GM11168 (cell line): ENCODE results near the gene GSS.

Experiments
- in situ Hi-C: fragments of 300-500 bp; cut with MboI; formaldehyde crosslinking; loops from one replicate; pipeline ENCODE4 v1.12.0; 2022; ENCODE audit warnings: low sequenced_read_pairs; ENCODE audit not compliant: unreplicated experiment

GSS gene

GRCh38 chr20:34994509-34995131, 39.0 kb upstream of the GSS start:
- in situ Hi-C loops, result no loop called here

- in situ Hi-C loops, result no loop called here
Observed at GRCh38 chr20:34993941-34994508, 38.4 kb upstream of the GSS start.

GRCh38 chr20:34992751-34993417, 37.3 kb upstream of the GSS start:
- in situ Hi-C loops, result no loop called here

GRCh38 chr20:34990661-34991214, 35.1 kb upstream of the GSS start:
- in situ Hi-C loops, result no loop called here

GRCh38 chr20:34990231-34990630, 34.6 kb upstream of the GSS start:
- in situ Hi-C loops, result no loop called here

- in situ Hi-C loops, result no loop called here
Observed at GRCh38 chr20:34989670-34990069, 34.1 kb upstream of the GSS start.

- in situ Hi-C loops, result no loop called here
Observed at GRCh38 chr20:34989118-34989517, 33.5 kb upstream of the GSS start.

GRCh38 chr20:34988191-34988540, 32.6 kb upstream of the GSS start:
- in situ Hi-C loops, result no loop called here

GRCh38 chr20:34987288-34988190, 31.9 kb upstream of the GSS start:
- in situ Hi-C loops, result no loop called here

GRCh38 chr20:34986311-34987287, 31.0 kb upstream of the GSS start:
- in situ Hi-C loops, result no loop called here

- in situ Hi-C loops, result no loop called here
Observed at GRCh38 chr20:34985461-34986310, 30.1 kb upstream of the GSS start.

- in situ Hi-C loops, result no loop called here
Observed at GRCh38 chr20:34984756-34985261, 29.2 kb upstream of the GSS start.

- in situ Hi-C loops, result no loop called here
Observed at GRCh38 chr20:34983995-34984735, 28.6 kb upstream of the GSS start.

- in situ Hi-C loops, result no loop called here
Observed at GRCh38 chr20:34983089-34983820, 27.6 kb upstream of the GSS start.

- in situ Hi-C loops, result no loop called here
Observed at GRCh38 chr20:34982270-34983088, 26.9 kb upstream of the GSS start.

- in situ Hi-C loops, result no loop called here
Observed at GRCh38 chr20:34980543-34981233, 25.1 kb upstream of the GSS start.
